NCI-H2171 (cell line): Measurements from ENCODE around the gene NCOA3.
A peak's percentile ranks its signal among the peaks of the same experiment; 100 is the strongest.

Experiments used
- DNase-seq: peaks from one replicate; lab custom pipeline; 2025; lab: John Stamatoyannopoulos, UW

The NCOA3 gene

GRCh38 chr20:47598911-47599744 is 97.4 kb downstream of the NCOA3 start:
- DNase-seq = no peak

- no peak for DNase-seq
Observed at GRCh38 chr20:47600967-47601547, 99.4 kb downstream of the NCOA3 start.

GRCh38 chr20:47603260-47603659 is 101.6 kb downstream of the NCOA3 start:
- no peak for DNase-seq

GRCh38 chr20:47605673-47606413 is 104.2 kb downstream of the NCOA3 start:
- no peak for DNase-seq

GRCh38 chr20:47606414-47606982 is 104.8 kb downstream of the NCOA3 start:
- no peak for DNase-seq

GRCh38 chr20:47606983-47607613 is 105.4 kb downstream of the NCOA3 start:
- DNase-seq = no peak

- DNase-seq = no peak
Observed at GRCh38 chr20:47609001-47609400, 107.3 kb downstream of the NCOA3 start.

GRCh38 chr20:47610247-47610944 is 108.7 kb downstream of the NCOA3 start:
- no peak for DNase-seq

- no peak for DNase-seq
Observed at GRCh38 chr20:47610945-47611250, 109.2 kb downstream of the NCOA3 start.

- no peak for DNase-seq
Observed at GRCh38 chr20:47611785-47612184, 110.1 kb downstream of the NCOA3 start.

GRCh38 chr20:47612670-47613069 is 111.0 kb downstream of the NCOA3 start:
- no peak for DNase-seq

- DNase-seq = no peak
Observed at GRCh38 chr20:47614703-47615309, 113.1 kb downstream of the NCOA3 start.

GRCh38 chr20:47618479-47618878 is 116.8 kb downstream of the NCOA3 start:
- DNase-seq = no peak

GRCh38 chr20:47620808-47621805 is 119.4 kb downstream of the NCOA3 start:
- DNase-seq = peak; percentile 65

GRCh38 chr20:47622118-47622665 is 120.5 kb downstream of the NCOA3 start:
- DNase-seq = no peak

- no peak for DNase-seq
Observed at GRCh38 chr20:47623206-47623605, 121.5 kb downstream of the NCOA3 start.

- no peak for DNase-seq
Observed at GRCh38 chr20:47627540-47627939, 125.9 kb downstream of the NCOA3 start.

GRCh38 chr20:47629907-47630306 is 128.2 kb downstream of the NCOA3 start:
- DNase-seq = no peak

- DNase-seq = no peak
Observed at GRCh38 chr20:47631078-47631477, 129.4 kb downstream of the NCOA3 start.

GRCh38 chr20:47635256-47635655 is 133.6 kb downstream of the NCOA3 start:
- no peak for DNase-seq
